WTC11 (cell line): Measurements from ENCODE around the gene ZNF333. TPM values are rescaled to one million over a fixed set of nuclear protein-coding genes. Genes with fewer than 3 reads are reported as not detected.

Source experiments
- ATAC-seq: fragments of 200-7000 bp; cut with Tn5 transposase; 2 replicates; pipeline ENCODE4 v1.10.0; 2021; ENCODE audit warnings: mild to moderate bottlenecking, moderate library complexity
- CTCF ChIA-PET: fragments of 300-600 bp; sonication (Branson Sonifier 250); formaldehyde crosslinking; loops from one replicate; lab custom pipeline; 2021; ENCODE audit warnings: antibody characterized with exemption; lab: Charles Lee
- POLR2A ChIA-PET: fragments of 350-600 bp; sonication (Branson Sonifier 250); formaldehyde crosslinking; loops from one replicate; lab custom pipeline; 2021; ENCODE audit warnings: antibody characterized with exemption; lab: Charles Lee
- DNase-seq: peaks from one replicate; pipeline ENCODE4 v3.0.0; 2021; ENCODE audit warnings: low spot score
- H3K27ac Mint-ChIP-seq: 2 replicates; pipeline ENCODE4 v1.8.0; 2021; ENCODE audit warnings: mixed read lengths
- H3K27me3 Mint-ChIP-seq: 2 replicates; pipeline ENCODE4 v1.8.0; 2021; ENCODE audit warnings: low read depth, mild to moderate bottlenecking, moderate library complexity, mixed read lengths
- H3K36me3 Mint-ChIP-seq: 2 replicates; pipeline ENCODE4 v1.8.0; 2021; ENCODE audit warnings: mixed read lengths
- H3K4me1 Mint-ChIP-seq: 2 replicates; pipeline ENCODE4 v1.8.0; 2022; ENCODE audit warnings: mixed read lengths
- H3K4me3 Mint-ChIP-seq: 2 replicates; pipeline ENCODE4 v1.8.0; 2021; ENCODE audit warnings: mild to moderate bottlenecking, moderate library complexity, mixed read lengths
- H3K9me3 Mint-ChIP-seq: 2 replicates; pipeline ENCODE4 v1.8.0; 2021; ENCODE audit warnings: mixed read lengths
- ATF2 ChIP-seq: sonication (generic); formaldehyde crosslinking; IDR thresholded peaks from 2 replicates; pipeline ENCODE4 v1.8.1; 2022; ENCODE audit warnings: low read depth, missing genetic modification reagents, borderline replicate concordance
- E2F1 ChIP-seq: sonication (generic); formaldehyde crosslinking; IDR thresholded peaks from 2 replicates; pipeline ENCODE4 v1.8.0; 2022; ENCODE audit warnings: mild to moderate bottlenecking, missing genetic modification reagents
- ELF4 ChIP-seq: sonication (generic); formaldehyde crosslinking; IDR thresholded peaks from 2 replicates; pipeline ENCODE4 v1.8.1; 2022; ENCODE audit warnings: low read depth, mild to moderate bottlenecking, moderate library complexity, missing genetic modification reagents
- ESRRA ChIP-seq: sonication (generic); formaldehyde crosslinking; IDR thresholded peaks from 2 replicates; pipeline ENCODE4 v1.8.1; 2022; ENCODE audit warnings: mild to moderate bottlenecking, missing genetic modification reagents, borderline replicate concordance
- ETV6 ChIP-seq: sonication (generic); formaldehyde crosslinking; IDR thresholded peaks from 2 replicates; pipeline ENCODE4 v1.8.1; 2022; ENCODE audit warnings: mild to moderate bottlenecking, missing genetic modification reagents
- FOXJ3 ChIP-seq: sonication (generic); formaldehyde crosslinking; IDR thresholded peaks from 2 replicates; pipeline ENCODE4 v1.9.0; 2021; ENCODE audit warnings: missing genetic modification reagents, mild to moderate bottlenecking, borderline replicate concordance
- GTF2I ChIP-seq: fragments of 250-450 bp; sonication (Bioruptor Pico); conservative IDR thresholded peaks from 2 replicates; pipeline ENCODE4 v1.4.0; 2021; ENCODE audit warnings: mild to moderate bottlenecking
- NR1H2 ChIP-seq: sonication (generic); formaldehyde crosslinking; IDR thresholded peaks from 2 replicates; pipeline ENCODE4 v1.9.0; 2021; ENCODE audit warnings: mild to moderate bottlenecking, moderate library complexity, missing genetic modification reagents
- PRRX2 ChIP-seq: fragments of 250-450 bp; sonication (Bioruptor Pico); IDR thresholded peaks from 2 replicates; pipeline ENCODE4 v1.8.0; 2021; ENCODE audit warnings: mild to moderate bottlenecking
- SMAD3 ChIP-seq: sonication (generic); formaldehyde crosslinking; IDR thresholded peaks from 2 replicates; pipeline ENCODE4 v1.8.0; 2022; ENCODE audit warnings: missing genetic modification reagents, mild to moderate bottlenecking, borderline replicate concordance
- STAT6 ChIP-seq: sonication (generic); formaldehyde crosslinking; conservative IDR thresholded peaks from 2 replicates; pipeline ENCODE4 v1.8.1; 2023; ENCODE audit warnings: mild to moderate bottlenecking, low read depth, missing genetic modification reagents, moderate library complexity
- TEAD4 ChIP-seq: sonication (generic); formaldehyde crosslinking; IDR thresholded peaks from 2 replicates; pipeline ENCODE4 v1.8.0; 2022; ENCODE audit warnings: mild to moderate bottlenecking, missing genetic modification reagents
- TP53 ChIP-seq: sonication (generic); formaldehyde crosslinking; IDR thresholded peaks from 2 replicates; pipeline ENCODE4 v1.8.1; 2023; ENCODE audit warnings: mild to moderate bottlenecking, missing genetic modification reagents
- ZBTB21 ChIP-seq: sonication (generic); formaldehyde crosslinking; IDR thresholded peaks from 2 replicates; pipeline ENCODE4 v1.8.1; 2023; ENCODE audit warnings: mild to moderate bottlenecking, missing genetic modification reagents, borderline replicate concordance
- ZNF263 ChIP-seq: sonication (generic); formaldehyde crosslinking; IDR thresholded peaks from 2 replicates; pipeline ENCODE4 v1.8.1; 2022; ENCODE audit warnings: low read depth, mild to moderate bottlenecking, moderate library complexity, missing genetic modification reagents
- ZNF425 ChIP-seq: fragments of 250-450 bp; sonication (Bioruptor Pico); conservative IDR thresholded peaks from 2 replicates; pipeline ENCODE4 v1.9.0; 2021; ENCODE audit warnings: mild to moderate bottlenecking
- total RNA-seq: library from RNA; stranded (reverse); gene quantifications from 3 replicates; pipeline ENCODE4 v1.2.3, GENCODE V29; 2021

Gene ZNF333
- total RNA-seq, 1 experiment from 2014 or later, result 16.2 TPM

- no peak overlapping the region for H3K27ac Mint-ChIP-seq
- peaks cover 13% of the 10 kb centered on the region for H3K27me3 Mint-ChIP-seq
- H3K4me3 Mint-ChIP-seq, result no peak overlapping the region
- ChIA-PET POLR2A (no interaction called here), CTCF (no interaction called here)
- TF ChIP-seq STAT6 (CRISPR knock-in tag) (no peak), PRRX2 (CRISPR knock-in tag) (no peak)
- DNase-seq (no peak), ATAC-seq (no peak)
- H3K36me3 Mint-ChIP-seq, result no peaks in the 10 kb centered on the region
- no peaks in the 10 kb centered on the region; the same call in 1 of the 2 replicates for H3K9me3 Mint-ChIP-seq
- no peaks in the 10 kb centered on the region for H3K4me1 Mint-ChIP-seq
These were observed 34.9 kb upstream of the ZNF333 start for GRCh38 chr19:14654786-14655560.

GRCh38 chr19:14655726-14656125 lies 34.1 kb upstream of the ZNF333 start:
- CTCF ChIA-PET, result no interaction called here
- POLR2A ChIA-PET, result no interaction called here
- H3K36me3 Mint-ChIP-seq, result no peaks in the 10 kb centered on the region
- H3K9me3 Mint-ChIP-seq, result no peaks in the 10 kb centered on the region
- peaks cover 5% of the 10 kb centered on the region for H3K27me3 Mint-ChIP-seq
- H3K4me1 Mint-ChIP-seq, result no peaks in the 10 kb centered on the region
- ATAC-seq (no peak), DNase-seq (no peak)
- TF ChIP-seq NR1H2 (CRISPR knock-in tag) (no peak), TP53 (CRISPR knock-in tag) (no peak), ZNF425 (no peak), E2F1 (CRISPR knock-in tag) (no peak), ELF4 (no peak), ETV6 (CRISPR knock-in tag) (no peak), ESRRA (CRISPR knock-in tag) (no peak), TEAD4 (CRISPR knock-in tag) (no peak), FOXJ3 (no peak), ATF2 (no peak), GTF2I (CRISPR knock-in tag) (no peak)
- H3K27ac Mint-ChIP-seq, result no peak overlapping the region
- no peak overlapping the region for H3K4me3 Mint-ChIP-seq

GRCh38 chr19:14659874-14660489 lies 29.9 kb upstream of the ZNF333 start:
- DNase-seq (no peak), ATAC-seq (no peak)
- Mint-ChIP-seq H3K36me3 (no peaks in the 10 kb centered on the region), H3K27me3 (no peaks in the 10 kb centered on the region; the same call in none of the 2 replicates), H3K9me3 (no peaks in the 10 kb centered on the region), H3K4me3 (no peak overlapping the region), H3K4me1 (no peaks in the 10 kb centered on the region), H3K27ac (no peak overlapping the region)
- ChIA-PET POLR2A (interaction anchor here (0.6 kb wide), 1 partner anchor 703 kb away, joined by 5 read pairs; no protein-coding TSS in a partner anchor), CTCF (interaction anchor here (1.2 kb wide), 1 partner anchor 27 kb away, joined by 3 read pairs; no protein-coding TSS in a partner anchor)
- TF ChIP-seq FOXJ3, result no peak
- TF ChIP-seq ZBTB21 (CRISPR knock-in tag), result no peak
- TF ChIP-seq SMAD3 (CRISPR knock-in tag), result no peak
- TF ChIP-seq ATF2, result no peak
- no peak for TF ChIP-seq ZNF263
- no peak for TF ChIP-seq STAT6 (CRISPR knock-in tag)
